ENCODE data around the gene NOTUM.
"Not testable (repeated sequence)": the region's sequence is repeated elsewhere in the genome, so short reads cannot be mapped to it uniquely, and the experiment has no call there.

The NOTUM gene

GRCh38 chr17:81923302-81924260 lies 37.4 kb downstream of the NOTUM start:
- DNase-seq (ENCODE audit: low read depth) = peak; percentile 72

- no peak for DNase-seq (ENCODE audit: low read depth)
Observed at GRCh38 chr17:81922566-81923301, 38.3 kb downstream of the NOTUM start.

- DNase-seq (ENCODE audit: low read depth) = no peak
Observed at GRCh38 chr17:81921996-81922565, 38.9 kb downstream of the NOTUM start.

- no peak for DNase-seq (ENCODE audit: low read depth)
Observed at GRCh38 chr17:81921537-81921862, 39.5 kb downstream of the NOTUM start.

GRCh38 chr17:81920612-81921536 lies 40.1 kb downstream of the NOTUM start:
- no peak for DNase-seq (ENCODE audit: low read depth)

- DNase-seq (ENCODE audit: low read depth) = no peak
Observed at GRCh38 chr17:81918832-81919545, 42.0 kb downstream of the NOTUM start.

GRCh38 chr17:81918333-81918669 lies 42.7 kb downstream of the NOTUM start:
- not testable (repeated sequence) for DNase-seq (ENCODE audit: low read depth)

GRCh38 chr17:81917565-81918332 lies 43.2 kb downstream of the NOTUM start, which contains the start of gene SIRT7:
SIRT7 (minus strand) TSS chr17:81918176; CDS start chr17:81918131, 45 bp downstream.
- DNase-seq (ENCODE audit: low read depth) = peak; percentile 68

GRCh38 chr17:81916234-81917001 lies 44.6 kb downstream of the NOTUM start:
- no peak for DNase-seq (ENCODE audit: low read depth)

- no peak for DNase-seq (ENCODE audit: low read depth)
Observed at GRCh38 chr17:81915331-81915730, 45.7 kb downstream of the NOTUM start.

GRCh38 chr17:81914103-81914850 lies 46.7 kb downstream of the NOTUM start:
- DNase-seq (ENCODE audit: low read depth) = no peak

GRCh38 chr17:81913394-81914102 lies 47.4 kb downstream of the NOTUM start:
- DNase-seq (ENCODE audit: low read depth) = no peak

GRCh38 chr17:81912441-81913309 lies 48.3 kb downstream of the NOTUM start:
- DNase-seq (ENCODE audit: low read depth) = no peak

- DNase-seq (ENCODE audit: low read depth) = no peak
Observed at GRCh38 chr17:81911969-81912368, 49.0 kb downstream of the NOTUM start.

- peak; percentile 71 for DNase-seq (ENCODE audit: low read depth)
Observed at GRCh38 chr17:81911277-81911961, 49.6 kb downstream of the NOTUM start, which contains the start of gene PCYT2. PCYT2 (minus strand) TSS chr17:81911399; CDS start chr17:81911355, 44 bp downstream.

- no peak for DNase-seq (ENCODE audit: low read depth)
Observed at GRCh38 chr17:81910840-81911276, 50.1 kb downstream of the NOTUM start.

Data from CMK (cell line).